Uterus (tissue), 4 donors: ENCODE measurements around the gene C6orf62. TPM values are rescaled to one million over a fixed set of nuclear protein-coding genes. Genes with fewer than 3 reads are reported as not detected.
"Not testable (repeated sequence)": the region's sequence is repeated elsewhere in the genome, so short reads cannot be mapped to it uniquely, and the experiment has no call there.

Experiments used
- DNase-seq, 2 donors: peaks; one replicate each; pipeline ENCODE4 v3.0.0-alpha.2; 2019 to 2020
- H3K27ac ChIP-seq, 2 donors: fragments of 200-600 bp; sonication (generic); 1 replicate in 1 of 2; 2 replicates in 1 of 2; pipeline ENCODE4 v1.5.1; 2016 to 2018
- H3K27me3 ChIP-seq, 2 donors: fragments of 200-600 bp; sonication (generic); one replicate each; pipeline ENCODE4 v1.5.1; 2018 to 2019; ENCODE audit warnings: control low read depth in 1 of 2
- H3K36me3 ChIP-seq, 2 donors: fragments of 200-600 bp; sonication (generic); one replicate each; pipeline ENCODE4 v1.5.1; 2019; ENCODE audit warnings: control low read depth in 1 of 2
- H3K4me1 ChIP-seq, 2 donors: fragments of 200-600 bp; sonication (generic); one replicate each; pipeline ENCODE4 v1.5.1; 2018 to 2019; ENCODE audit warnings: control low read depth in 1 of 2
- H3K4me3 ChIP-seq, 2 donors: fragments of 200-600 bp; sonication (generic); 1 replicate in 1 of 2; 2 replicates in 1 of 2; pipeline ENCODE4 v1.5.1; 2018 to 2019; ENCODE audit warnings: mild to moderate bottlenecking in 1 of 2
- H3K9me3 ChIP-seq, 2 donors: fragments of 200-600 bp; sonication (generic); one replicate each; pipeline ENCODE4 v1.5.1; 2019; ENCODE audit warnings: control low read depth in 1 of 2
- POLR2A ChIP-seq, 2 donors: fragments of 450-650 bp; IDR thresholded peaks; one replicate each; pipeline ENCODE4 v1.6.1; 2016; ENCODE audit warnings: antibody characterized with exemption in 2 of 2, mild to moderate bottlenecking in 1 of 2, moderate library complexity in 1 of 2
- intact Hi-C: fragments of 100-400 bp; cut with DNase I; formaldehyde crosslinking; loops from one replicate; pipeline ENCODE4 v1.15.1; 2023; ENCODE audit warnings: low total_unique reads
- total RNA-seq, 4 donors: library from RNA; depleted of rRNA in 3 of 4; stranded (reverse); fragments of >200 nt in 3 of 4; gene quantifications; one replicate each; pipeline versions ENCODE4 v1.1.0 to v1.2.4, GENCODE V29; 2014 to 2023
- TF ChIP-seq, protein P1 (sequence below), 4 experiments: fragments of 200-600 bp in 2 of 4; fragments of 450-650 bp in 2 of 4; sonication (generic) in 2 of 4; IDR thresholded peaks; one replicate each; pipeline ENCODE4 v1.5.1; 2016 to 2019; ENCODE audit warnings: antibody characterized with exemption in 4 of 4, mild to moderate bottlenecking in 2 of 4, moderate library complexity in 1 of 4
- donor health status: DM: yes; HTN: yes; CAD: no.

Gene C6orf62
- total RNA-seq, 4 donors from 2014 or later: 14.3 to 93.7 (median 59.9) TPM

DNA sequence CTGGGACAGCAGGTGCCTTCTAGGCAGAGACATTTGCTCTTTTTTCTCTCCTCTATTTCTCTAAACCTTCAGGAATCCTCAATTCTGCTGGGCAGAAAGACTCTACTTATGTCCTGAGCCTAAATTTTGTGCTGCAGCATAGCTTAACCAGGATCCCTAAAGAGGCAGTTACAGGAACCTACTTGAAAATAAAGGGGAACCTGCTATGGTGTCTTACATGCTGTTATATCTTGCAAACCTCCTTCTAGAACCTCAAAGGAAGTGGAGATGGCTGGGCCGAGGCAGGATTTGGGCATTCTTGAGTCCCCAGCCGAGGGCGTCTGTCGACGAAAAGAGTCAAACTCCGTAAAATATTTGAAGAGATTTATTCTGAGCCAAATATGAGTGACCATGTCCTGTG, 38.7 kb upstream of the C6orf62 start:
- intact Hi-C loops: no loop called here
- H3K9me3 ChIP-seq: no peaks in the 10 kb centered on the region
- TF ChIP-seq POLR2A (IDR thresholded peaks at IDR 0.05): no peak
- TF ChIP-seq, protein P1, sequence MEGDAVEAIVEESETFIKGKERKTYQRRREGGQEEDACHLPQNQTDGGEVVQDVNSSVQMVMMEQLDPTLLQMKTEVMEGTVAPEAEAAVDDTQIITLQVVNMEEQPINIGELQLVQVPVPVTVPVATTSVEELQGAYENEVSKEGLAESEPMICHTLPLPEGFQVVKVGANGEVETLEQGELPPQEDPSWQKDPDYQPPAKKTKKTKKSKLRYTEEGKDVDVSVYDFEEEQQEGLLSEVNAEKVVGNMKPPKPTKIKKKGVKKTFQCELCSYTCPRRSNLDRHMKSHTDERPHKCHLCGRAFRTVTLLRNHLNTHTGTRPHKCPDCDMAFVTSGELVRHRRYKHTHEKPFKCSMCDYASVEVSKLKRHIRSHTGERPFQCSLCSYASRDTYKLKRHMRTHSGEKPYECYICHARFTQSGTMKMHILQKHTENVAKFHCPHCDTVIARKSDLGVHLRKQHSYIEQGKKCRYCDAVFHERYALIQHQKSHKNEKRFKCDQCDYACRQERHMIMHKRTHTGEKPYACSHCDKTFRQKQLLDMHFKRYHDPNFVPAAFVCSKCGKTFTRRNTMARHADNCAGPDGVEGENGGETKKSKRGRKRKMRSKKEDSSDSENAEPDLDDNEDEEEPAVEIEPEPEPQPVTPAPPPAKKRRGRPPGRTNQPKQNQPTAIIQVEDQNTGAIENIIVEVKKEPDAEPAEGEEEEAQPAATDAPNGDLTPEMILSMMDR (IDR thresholded peaks at IDR 0.05): no peak
- no peaks in the 10 kb centered on the region for H3K4me1 ChIP-seq
- no peak overlapping the region for H3K27ac ChIP-seq
- no peaks in the 10 kb centered on the region for H3K36me3 ChIP-seq
- H3K27me3 ChIP-seq: no peaks in the 10 kb centered on the region
- DNase-seq: no peak
- H3K4me3 ChIP-seq: no peak overlapping the region

DNA sequence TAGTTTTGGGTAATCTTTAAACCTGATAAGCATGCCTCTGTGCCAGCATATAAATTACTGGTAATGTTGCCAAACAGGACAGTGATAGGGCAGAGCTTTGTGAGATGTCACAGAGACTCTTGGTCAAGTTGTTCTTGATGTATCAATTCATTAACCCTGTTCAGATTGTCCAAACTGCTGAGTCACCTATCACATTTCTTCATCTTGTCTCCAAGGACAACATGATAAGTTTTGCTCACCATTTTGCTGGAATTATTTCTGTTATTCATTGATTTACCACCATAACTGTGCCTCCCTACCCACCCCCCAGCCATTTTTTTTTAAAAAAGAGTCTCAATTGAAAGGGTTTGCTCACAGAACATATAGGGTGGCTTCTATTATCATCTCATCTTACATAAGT, 36.3 kb upstream of the C6orf62 start:
- Histone ChIP-seq H3K27ac (no peak overlapping the region), H3K36me3 (no peaks in the 10 kb centered on the region), H3K9me3 (no peaks in the 10 kb centered on the region), H3K4me3 (no peak overlapping the region), H3K27me3 (no peaks in the 10 kb centered on the region), H3K4me1 (no peaks in the 10 kb centered on the region)
- no peak for DNase-seq
- intact Hi-C loops: no loop called here
- TF ChIP-seq, protein P1 (IDR thresholded peaks at IDR 0.05): no peak
- TF ChIP-seq POLR2A (IDR thresholded peaks at IDR 0.05): no peak

DNA sequence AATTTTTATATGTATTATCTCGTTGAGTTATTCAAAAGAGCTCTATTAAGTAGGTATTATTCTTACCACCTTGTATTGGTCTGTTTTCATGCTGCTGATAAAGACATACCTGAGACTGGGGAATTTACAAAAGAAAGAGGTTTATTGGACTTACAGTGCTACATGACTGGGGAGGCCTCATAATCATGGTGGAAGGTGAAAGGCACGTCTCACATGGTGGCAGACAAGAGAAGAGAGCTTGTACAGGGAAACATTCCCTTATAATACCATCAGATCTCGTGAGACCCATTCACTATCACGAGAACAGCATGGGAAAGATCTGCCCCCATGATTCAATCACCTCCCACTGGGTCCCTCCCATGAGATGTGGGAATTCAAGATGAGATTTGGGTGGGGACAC, 35.4 kb upstream of the C6orf62 start:
- DNase-seq, intact Hi-C loops, H3K36me3 ChIP-seq, H3K9me3 ChIP-seq, H3K27ac ChIP-seq, H3K4me1 ChIP-seq, H3K4me3 ChIP-seq, H3K27me3 ChIP-seq: not testable (repeated sequence)

DNA sequence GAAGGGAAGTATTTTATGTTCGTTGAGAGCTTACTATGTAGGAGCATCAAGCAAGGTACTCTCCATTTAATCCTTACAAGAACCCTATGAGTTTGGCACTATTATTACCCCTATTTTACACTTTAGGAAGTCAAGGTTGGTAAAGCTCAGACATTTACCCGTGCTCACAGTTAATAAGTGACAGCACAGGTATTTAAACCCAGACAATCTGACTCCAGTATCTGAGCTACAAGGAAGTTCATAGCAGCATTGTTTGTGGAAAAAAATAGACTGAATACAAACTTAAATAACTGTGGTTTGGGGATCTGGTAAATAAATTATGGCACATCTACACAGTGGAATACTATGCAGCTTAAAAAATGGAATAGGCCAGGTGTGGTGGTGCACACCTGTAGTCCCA, 34.6 kb upstream of the C6orf62 start:
- intact Hi-C loops: no loop called here
- Histone ChIP-seq H3K4me3 (no peak overlapping the region), H3K36me3 (no peaks in the 10 kb centered on the region), H3K27ac (no peak overlapping the region), H3K9me3 (no peaks in the 10 kb centered on the region), H3K4me1 (no peaks in the 10 kb centered on the region), H3K27me3 (no peaks in the 10 kb centered on the region)
- no peak for DNase-seq
- no peak for TF ChIP-seq POLR2A (IDR thresholded peaks at IDR 0.05)
- TF ChIP-seq, protein P1 (IDR thresholded peaks at IDR 0.05): no peak

DNA sequence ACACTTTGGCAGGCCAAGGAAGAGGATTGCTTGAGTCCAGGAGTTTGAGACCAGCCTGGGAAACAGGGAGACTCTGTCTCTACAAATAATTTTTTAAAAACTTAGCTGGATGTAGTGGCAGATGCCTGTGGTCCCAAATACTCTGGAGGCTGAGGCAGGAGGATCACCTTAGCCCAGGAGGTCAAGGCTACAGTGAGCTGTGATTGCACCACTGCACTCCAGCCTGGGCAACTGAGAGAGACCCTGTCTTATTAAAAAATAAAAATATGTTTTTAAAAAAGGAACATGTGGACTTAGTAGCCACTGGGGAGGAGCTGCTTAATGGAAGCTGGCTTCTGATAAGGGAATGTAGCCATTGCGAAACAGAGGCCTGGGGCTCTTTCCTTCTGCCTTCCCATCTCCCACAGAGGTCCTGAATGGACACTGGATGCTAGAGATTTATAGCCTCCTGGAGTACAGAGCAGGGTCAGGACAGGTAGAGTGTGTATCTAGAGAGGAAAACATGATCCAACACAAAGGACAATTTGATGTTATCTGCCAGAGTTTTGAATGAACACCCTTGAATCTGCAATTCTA, 34.1 kb upstream of the C6orf62 start:
- H3K27me3 ChIP-seq: no peaks in the 10 kb centered on the region
- intact Hi-C loops: no loop called here

More for the DNA sequence above, 34.1 kb upstream of the C6orf62 start:
- Histone ChIP-seq H3K9me3 (no peaks in the 10 kb centered on the region), H3K4me1 (no peaks in the 10 kb centered on the region), H3K4me3 (no peak overlapping the region), H3K27ac (no peak overlapping the region), H3K36me3 (no peaks in the 10 kb centered on the region)
- no peak for DNase-seq
- no peak for TF ChIP-seq POLR2A (IDR thresholded peaks at IDR 0.05)
- TF ChIP-seq, protein P1 (IDR thresholded peaks at IDR 0.05): no peak
